ENCODE results near the gene KDM3A.

KDM3A gene

GRCh38 chr2:86446060-86446459, 4.9 kb downstream of the KDM3A start:
- no peak overlapping the region for H3K27ac ChIP-seq
- TF ChIP-seq CTCF (conservative IDR thresholded peaks at IDR 0.05), result no peak

- H3K27ac ChIP-seq, result peak overlapping the region; percentile 63
- no peak for TF ChIP-seq CTCF (conservative IDR thresholded peaks at IDR 0.05)
Measured at GRCh38 chr2:86453836-86454235, 12.7 kb downstream of the KDM3A start.

GRCh38 chr2:86454238-86454637, 13.1 kb downstream of the KDM3A start:
- no peak for TF ChIP-seq CTCF (conservative IDR thresholded peaks at IDR 0.05)
- H3K27ac ChIP-seq, result peak overlapping the region; percentile 63

- TF ChIP-seq CTCF (conservative IDR thresholded peaks at IDR 0.05), result no peak
- no peak overlapping the region for H3K27ac ChIP-seq
Measured at GRCh38 chr2:86455181-86455580, 14.0 kb downstream of the KDM3A start.

- H3K27ac ChIP-seq, result peak overlapping the region; percentile 65
- no peak for TF ChIP-seq CTCF (conservative IDR thresholded peaks at IDR 0.05)
Measured at GRCh38 chr2:86461042-86461743, 20.0 kb downstream of the KDM3A start.

GRCh38 chr2:86464652-86465051, 23.5 kb downstream of the KDM3A start:
- peak overlapping the region; percentile 65 for H3K27ac ChIP-seq
- no peak for TF ChIP-seq CTCF (conservative IDR thresholded peaks at IDR 0.05)

- TF ChIP-seq CTCF (conservative IDR thresholded peaks at IDR 0.05), result no peak
- peak overlapping the region; percentile 44 for H3K27ac ChIP-seq
Measured at GRCh38 chr2:86466306-86466705, 25.1 kb downstream of the KDM3A start.
